HepG2 (cell line): ENCODE results near the gene ITGAE. TPM values are rescaled to one million over a fixed set of nuclear protein-coding genes. Genes with fewer than 3 reads are reported as not detected.

Experiments
- ATAC-seq: fragments of 200-7000 bp; cut with Tn5 transposase; 3 replicates; pipeline ENCODE4 v1.9.1; 2020; ENCODE audit warnings: mild to moderate bottlenecking, moderate library complexity
- BruUV-seq: library from RNA; stranded (reverse); fragments of 400-500 nt; replicated peaks from 2 replicates; lab custom pipeline; 2021; lab: Mats Ljungman, UMichigan
- CTCF ChIA-PET: fragments of 300-600 bp; formaldehyde crosslinking; extraction: SDS; loops from one replicate; lab custom pipeline; 2021; ENCODE audit warnings: low total read pairs, inconsistent platforms, low intra/inter-chr PET ratio; lab: Yijun Ruan, JAX
- POLR2A ChIA-PET: fragments of 350-600 bp; sonication (Branson Sonifier 250); formaldehyde crosslinking; loops from one replicate; lab custom pipeline; 2020; ENCODE audit warnings: antibody characterized with exemption, inconsistent platforms; lab: Yijun Ruan, JAX
- DNase-seq: peaks from one replicate; pipeline ENCODE4 v3.0.0-alpha.2; 2015; ENCODE audit warnings: low spot score
- FAIRE-seq: peaks from 3 replicates; lab custom pipeline; 2011; peaks lifted over from hg19 to GRCh38; lab: Jason Lieb, UNC
- H2AFZ ChIP-seq: one replicate; pipeline ENCODE4 v1.6.1; 2011; ENCODE audit warnings: low read length, inconsistent platforms
- H3K27ac ChIP-seq: fragments of 300-600 bp; 3 replicates; pipeline ENCODE4 v1.8.0; 2011; ENCODE audit warnings: mixed run types, mild to moderate bottlenecking, mixed read lengths, low read length, inconsistent platforms; ENCODE audit not compliant: insufficient read depth; ENCODE audit errors: extremely low read length
- H3K27me3 ChIP-seq, 2 experiments: fragments of 200-600 bp in 1 of 2; 2 replicates in 1 of 2; 3 replicates in 1 of 2; pipeline versions ENCODE4 v1.6.0 to v1.8.0; 2011; ENCODE audit warnings: low read length in 2 of 2, mild to moderate bottlenecking in 2 of 2, moderate library complexity in 2 of 2, inconsistent platforms in 1 of 2; ENCODE audit not compliant: insufficient read depth in 2 of 2, control insufficient read depth in 1 of 2
- H3K36me3 ChIP-seq, 2 experiments: fragments of 200-600 bp in 1 of 2; replicated peaks in 1 of 2; 2 replicates in 1 of 2; 3 replicates in 1 of 2; pipeline versions ENCODE4 v1.5.1 to v1.8.0; 2011; ENCODE audit warnings: low read length in 2 of 2, inconsistent platforms in 1 of 2; ENCODE audit not compliant: insufficient read depth in 2 of 2, control insufficient read depth in 1 of 2
- H3K4me1 ChIP-seq: 2 replicates; pipeline ENCODE4 v1.5.1; 2012; ENCODE audit warnings: low read length, inconsistent platforms; ENCODE audit not compliant: insufficient read depth
- H3K4me2 ChIP-seq: 2 replicates; pipeline ENCODE4 v1.6.0; 2011; ENCODE audit warnings: low read depth, low read length, inconsistent platforms
- H3K4me3 ChIP-seq, 3 experiments: fragments of 200-600 bp in 1 of 3; sonication (generic), shearing (Covaris generic) in 1 of 3; replicated peaks in 1 of 3; 2 replicates each; pipeline ENCODE4 v1.5.1; 2011 to 2016; ENCODE audit warnings: low read length in 3 of 3, inconsistent platforms in 2 of 3, low read depth in 2 of 3, mild to moderate bottlenecking in 2 of 3, control low read depth in 1 of 3, mixed read lengths in 1 of 3; ENCODE audit not compliant: insufficient read depth in 1 of 3
- H3K79me2 ChIP-seq: one replicate; pipeline ENCODE4 v1.6.1; 2011; ENCODE audit warnings: low read length, inconsistent platforms; ENCODE audit not compliant: insufficient read depth
- H3K9ac ChIP-seq: 2 replicates; pipeline ENCODE4 v1.6.0; 2011; ENCODE audit warnings: mild to moderate bottlenecking, low read depth, low read length, inconsistent platforms; ENCODE audit not compliant: insufficient read depth
- H3K9me3 ChIP-seq: 2 replicates; pipeline ENCODE4 v1.5.1; 2012; ENCODE audit warnings: mild to moderate bottlenecking, low read length
- H4K20me1 ChIP-seq: 2 replicates; pipeline ENCODE4 v1.6.0; 2011; ENCODE audit warnings: inconsistent platforms, mild to moderate bottlenecking, low read length, moderate library complexity; ENCODE audit not compliant: insufficient read depth
- BHLHE40 ChIP-seq: IDR thresholded peaks from 2 replicates; pipeline ENCODE4 v1.6.1; 2011; ENCODE audit warnings: low read length, improper control_type of control experiment
- CAMTA2 ChIP-seq: sonication (generic); formaldehyde crosslinking; IDR thresholded peaks from 2 replicates; pipeline ENCODE4 v1.4.0; 2020; ENCODE audit warnings: mild to moderate bottlenecking, missing genetic modification reagents, borderline replicate concordance
- HMGA1 ChIP-seq: sonication (generic); formaldehyde crosslinking; conservative IDR thresholded peaks from 2 replicates; pipeline ENCODE4 v1.4.0; 2020; ENCODE audit warnings: missing genetic modification reagents
- HNF1A ChIP-seq, 2 experiments: sonication (generic) in 1 of 2; formaldehyde crosslinking in 1 of 2; IDR thresholded peaks; 2 replicates each; pipeline versions ENCODE4 v1.4.0 to v1.6.1; 2016 to 2020; ENCODE audit warnings: borderline replicate concordance in 1 of 2, low read depth in 1 of 2, mild to moderate bottlenecking in 1 of 2, missing genetic modification reagents in 1 of 2
- KLF11 ChIP-seq: IDR thresholded peaks from 2 replicates; pipeline ENCODE4 v1.6.1; 2016; ENCODE audit warnings: missing compliant biosample characterization
- MYPOP ChIP-seq: sonication (generic); formaldehyde crosslinking; IDR thresholded peaks from 2 replicates; pipeline ENCODE4 v1.8.1; 2023; ENCODE audit warnings: mild to moderate bottlenecking, moderate library complexity, missing genetic modification reagents
- PAXIP1 ChIP-seq: sonication (generic); formaldehyde crosslinking; conservative IDR thresholded peaks from 2 replicates; pipeline ENCODE4 v1.4.0; 2020; ENCODE audit warnings: mild to moderate bottlenecking, missing genetic modification reagents, moderate library complexity
- SCMH1 ChIP-seq: sonication (generic); formaldehyde crosslinking; IDR thresholded peaks from 2 replicates; pipeline ENCODE4 v1.9.0; 2021; ENCODE audit warnings: missing genetic modification reagents, mild to moderate bottlenecking, borderline replicate concordance
- ZNF224 ChIP-seq: sonication (generic); formaldehyde crosslinking; IDR thresholded peaks from 2 replicates; pipeline ENCODE4 v1.5.0; 2020; ENCODE audit warnings: mild to moderate bottlenecking, missing genetic modification reagents
- ZNF317 ChIP-seq: sonication (generic); formaldehyde crosslinking; IDR thresholded peaks from 2 replicates; pipeline ENCODE4 v1.5.0; 2020; ENCODE audit warnings: mild to moderate bottlenecking, missing genetic modification reagents
- ZNF34 ChIP-seq: sonication (generic); formaldehyde crosslinking; IDR thresholded peaks from 2 replicates; pipeline ENCODE4 v1.4.0; 2020; ENCODE audit warnings: mild to moderate bottlenecking, missing genetic modification reagents, borderline replicate concordance
- ZNF580 ChIP-seq: IDR thresholded peaks from 2 replicates; pipeline ENCODE4 v1.6.1; 2016; ENCODE audit warnings: low read depth, borderline replicate concordance
- ZNF674 ChIP-seq: sonication (generic); formaldehyde crosslinking; IDR thresholded peaks from 2 replicates; pipeline ENCODE4 v1.5.0; 2020; ENCODE audit warnings: low read depth, mild to moderate bottlenecking, missing genetic modification reagents
- ZNF790 ChIP-seq: sonication (generic); formaldehyde crosslinking; IDR thresholded peaks from 2 replicates; pipeline ENCODE4 v1.8.0; 2022; ENCODE audit warnings: missing genetic modification reagents, mild to moderate bottlenecking, borderline replicate concordance
- ZNF878 ChIP-seq: sonication (generic); formaldehyde crosslinking; IDR thresholded peaks from 2 replicates; pipeline ENCODE4 v1.8.1; 2023; ENCODE audit warnings: mild to moderate bottlenecking, missing genetic modification reagents, moderate library complexity
- WGBS: methylation state at CpG from one replicate; pipeline ENCODE4 v1.1.6; 2017; ENCODE audit warnings: low lambda C conversion rate; 5-methylcytosine and 5-hydroxymethylcytosine counted together
- in situ Hi-C: cut with HindIII; loops from 2 replicates; pipeline ENCODE4 v1.10.0; 2017; ENCODE audit warnings: low pct_unique_long_range_greater_than_20kb; ENCODE audit not compliant: extremely low pct_ligation_motif_present
- intact Hi-C: fragments of 100-400 bp; cut with micrococcal nuclease; formaldehyde crosslinking; loops from one replicate; pipeline ENCODE4 v1.10.0; 2022; ENCODE audit not compliant: unreplicated experiment
- polyA plus RNA-seq, 8 experiments: library from polyadenylated mRNA; depleted of rRNA in 3 of 8; stranded (reverse) in 7 of 8; unstranded in 1 of 8; fragments of >200 nt; fragmentation: Illumina TruSeq in 4 of 8; extraction: Trizol in 4 of 8; gene quantifications; 2 replicates each; pipeline versions ENCODE4 v1.2.1 to v1.2.3, GENCODE V29; 2011 to 2016; ENCODE audit warnings: low read depth in 4 of 8, missing spikeins in 1 of 8, mixed read lengths in 1 of 8; ENCODE audit not compliant: insufficient read depth in 1 of 8
- total RNA-seq, 5 experiments: library from RNA; depleted of rRNA; stranded (reverse); fragments of >200 nt; fragmentation: Illumina TruSeq; extraction: Trizol; gene quantifications; 2 replicates each; pipeline ENCODE4 v1.2.3, GENCODE V29; 2016; ENCODE audit warnings: low read depth in 1 of 5

The ITGAE gene
- total and polyA plus RNA-seq, 2 of the 13 experiments (the other 11 are each of a cell fraction or from before 2014, with no cell fraction given) = 42.3 to 49.0 TPM

DNA sequence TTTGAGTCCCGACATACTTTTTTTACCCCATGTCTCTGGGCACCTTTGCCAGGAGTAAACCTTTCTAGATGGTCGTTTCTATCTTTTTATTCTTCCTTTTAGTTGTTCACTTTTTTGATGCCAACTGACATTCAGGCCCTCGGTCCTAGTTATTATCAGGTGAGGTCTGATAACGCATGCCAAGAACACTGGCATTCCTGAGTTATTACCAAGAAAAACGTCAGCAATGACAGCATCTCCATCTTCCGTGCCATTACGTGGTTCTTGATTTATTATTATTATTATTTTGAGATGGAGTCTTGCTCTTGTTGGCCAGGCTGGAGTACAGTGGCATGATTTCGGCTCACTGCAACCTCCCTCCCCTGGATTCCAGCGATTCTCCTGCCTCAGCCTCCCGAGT lies 55.9 kb downstream of the ITGAE start (continued):
- TF ChIP-seq HNF1A (IDR thresholded peaks at IDR 0.05; ENCODE audit: low read depth) (no peak), HNF1A (CRISPR knock-in tag; IDR thresholded peaks at IDR 0.05; ENCODE audit: borderline replicate concordance) (no peak), ZNF317 (CRISPR knock-in tag) (no peak), ZNF878 (CRISPR knock-in tag) (no peak), KLF11 (CRISPR knock-in tag) (no peak), HMGA1 (CRISPR knock-in tag) (no peak)

DNA sequence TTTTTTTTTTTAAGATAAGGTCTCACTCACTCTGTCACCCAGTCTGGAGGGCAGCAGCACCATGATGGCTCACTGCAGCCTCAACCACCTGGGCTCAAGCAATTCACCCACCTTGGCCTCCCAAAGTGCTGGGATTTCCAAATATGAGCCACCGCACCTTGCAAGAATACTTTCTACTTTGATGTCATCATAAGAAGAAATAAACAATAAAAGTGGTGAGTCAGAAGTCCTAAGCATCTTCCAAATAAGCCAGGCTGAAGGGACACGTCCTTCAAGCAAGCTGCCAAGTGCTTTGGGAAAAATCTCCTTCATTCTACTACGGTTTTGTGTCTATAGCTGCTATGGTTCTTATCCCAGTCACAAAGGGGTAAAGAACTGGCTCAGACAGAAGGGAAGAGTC lies 57.0 kb downstream of the ITGAE start:
- WGBS = 60% methylated on average over 3 of the region's 3 CpGs
- BruUV-seq = no TSS peak
- TF ChIP-seq ZNF34 (CRISPR knock-in tag) (no peak), MYPOP (no peak), PAXIP1 (CRISPR knock-in tag) (no peak), ZNF790 (CRISPR knock-in tag) (no peak), ZNF580 (no peak), CAMTA2 (CRISPR knock-in tag) (no peak), SCMH1 (CRISPR knock-in tag) (no peak), ZNF674 (CRISPR knock-in tag) (no peak), ZNF224 (CRISPR knock-in tag) (no peak), BHLHE40 (no peak)

More for the DNA sequence above, 57.0 kb downstream of the ITGAE start:
- H3K27ac ChIP-seq = no peak overlapping the region
- H3K9ac ChIP-seq = no peak overlapping the region
- no peaks in the 10 kb centered on the region for H3K9me3 ChIP-seq
- no peak overlapping the region for H2AFZ ChIP-seq
- in situ Hi-C loops (no loop called here), intact Hi-C loops (no loop called here)
- H3K4me3 ChIP-seq = no peak overlapping the region
- H3K36me3 ChIP-seq = no peaks in the 10 kb centered on the region
- no peaks in the 10 kb centered on the region for H3K27me3 ChIP-seq
- DNase-seq (no peak), ATAC-seq (no peak), FAIRE-seq (no peak)
- ChIA-PET CTCF (no interaction called here), POLR2A (no interaction called here)
- H3K4me2 ChIP-seq = no peak overlapping the region
- peaks cover 39% of the 10 kb centered on the region for H3K4me1 ChIP-seq
- no peaks in the 10 kb centered on the region for H3K79me2 ChIP-seq
- no peaks in the 10 kb centered on the region for H4K20me1 ChIP-seq
